ENCODE results near the gene FLVCR2.

Gene FLVCR2

DNA sequence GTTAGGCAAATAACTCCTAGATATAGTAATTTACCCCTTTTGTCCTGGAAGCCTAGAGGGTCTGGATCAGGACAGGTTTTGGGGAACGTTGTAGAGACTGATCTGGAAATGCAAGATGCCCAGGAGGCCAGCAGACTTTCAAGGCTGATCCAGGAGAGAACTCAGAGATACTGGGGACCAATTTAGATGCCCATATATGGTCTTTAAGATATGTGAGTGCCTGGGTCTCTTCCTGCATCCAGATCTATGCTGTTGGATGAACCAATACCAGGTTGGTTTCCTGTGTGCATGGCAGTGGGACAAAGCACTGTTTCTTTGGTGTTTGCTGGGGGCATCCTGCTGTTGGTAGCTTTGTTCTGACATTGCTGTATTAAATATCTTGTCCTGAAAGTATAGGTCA lies 76.8 kb downstream of the FLVCR2 start:
- no peak overlapping the region for H3K4me2 ChIP-seq (ENCODE audit: low read length)
- no peak overlapping the region for H3K27ac ChIP-seq (ENCODE audit: low read depth, low read length)
- no peaks in the 10 kb centered on the region for H3F3A ChIP-seq (ENCODE audit: control insufficient read depth, insufficient read depth)
- H3K79me2 ChIP-seq (ENCODE audit: control insufficient read depth, low read length), result peaks cover 29% of the 10 kb centered on the region
- no peaks in the 10 kb centered on the region for H3K27me3 ChIP-seq (ENCODE audit: control insufficient read depth, low read length)
- no peaks in the 10 kb centered on the region for H4K20me1 ChIP-seq (ENCODE audit: control insufficient read depth, insufficient read depth, low read depth, low read length)
- TF ChIP-seq, protein P1, sequence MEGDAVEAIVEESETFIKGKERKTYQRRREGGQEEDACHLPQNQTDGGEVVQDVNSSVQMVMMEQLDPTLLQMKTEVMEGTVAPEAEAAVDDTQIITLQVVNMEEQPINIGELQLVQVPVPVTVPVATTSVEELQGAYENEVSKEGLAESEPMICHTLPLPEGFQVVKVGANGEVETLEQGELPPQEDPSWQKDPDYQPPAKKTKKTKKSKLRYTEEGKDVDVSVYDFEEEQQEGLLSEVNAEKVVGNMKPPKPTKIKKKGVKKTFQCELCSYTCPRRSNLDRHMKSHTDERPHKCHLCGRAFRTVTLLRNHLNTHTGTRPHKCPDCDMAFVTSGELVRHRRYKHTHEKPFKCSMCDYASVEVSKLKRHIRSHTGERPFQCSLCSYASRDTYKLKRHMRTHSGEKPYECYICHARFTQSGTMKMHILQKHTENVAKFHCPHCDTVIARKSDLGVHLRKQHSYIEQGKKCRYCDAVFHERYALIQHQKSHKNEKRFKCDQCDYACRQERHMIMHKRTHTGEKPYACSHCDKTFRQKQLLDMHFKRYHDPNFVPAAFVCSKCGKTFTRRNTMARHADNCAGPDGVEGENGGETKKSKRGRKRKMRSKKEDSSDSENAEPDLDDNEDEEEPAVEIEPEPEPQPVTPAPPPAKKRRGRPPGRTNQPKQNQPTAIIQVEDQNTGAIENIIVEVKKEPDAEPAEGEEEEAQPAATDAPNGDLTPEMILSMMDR (IDR thresholded peaks at IDR 0.05; ENCODE audit: low read depth, low read length, poor library complexity, severe bottlenecking), result no peak
- TF ChIP-seq EZH2phosphoT487 (IDR thresholded peaks at IDR 0.05; ENCODE audit: borderline replicate concordance, low read length), result no peak
- no peak overlapping the region for H3K4me3 ChIP-seq (ENCODE audit: low read length)
- H3K36me3 ChIP-seq (ENCODE audit: control insufficient read depth, low read length), result peaks cover 80% of the 10 kb centered on the region
- H3K9me2 ChIP-seq (replicated peaks; ENCODE audit: control insufficient read depth, low read length), result no peaks in the 10 kb centered on the region
- H3K9me3 ChIP-seq (ENCODE audit: control insufficient read depth, insufficient read depth, low read length), result no peaks in the 10 kb centered on the region
- peaks cover 18% of the 10 kb centered on the region for H3K4me1 ChIP-seq (ENCODE audit: control insufficient read depth, low read length)

DNA sequence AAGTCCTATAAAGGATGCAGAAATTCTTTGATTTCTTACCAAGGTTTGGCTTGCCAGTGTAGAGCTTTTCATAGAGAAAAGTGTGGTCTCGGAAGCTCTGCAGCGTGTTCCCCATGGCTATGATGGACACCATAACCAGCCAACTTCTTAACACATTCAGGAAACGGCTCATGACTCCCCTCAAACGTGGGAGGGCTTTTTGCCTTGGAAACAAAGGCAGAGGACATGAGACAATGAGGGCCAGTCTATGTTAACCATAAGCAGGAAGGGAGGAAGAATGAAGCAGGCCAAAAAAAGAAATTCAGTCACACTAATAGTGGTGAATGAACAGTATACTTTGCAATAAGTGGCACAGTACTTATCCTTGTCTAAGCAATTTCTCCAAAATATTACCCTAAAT lies 78.9 kb downstream of the FLVCR2 start:
- Histone ChIP-seq H3F3A (ENCODE audit: control insufficient read depth, insufficient read depth) (no peaks in the 10 kb centered on the region), H4K20me1 (ENCODE audit: control insufficient read depth, insufficient read depth, low read depth, low read length) (no peaks in the 10 kb centered on the region), H3K9me3 (ENCODE audit: control insufficient read depth, insufficient read depth, low read length) (no peaks in the 10 kb centered on the region), H3K27ac (ENCODE audit: low read depth, low read length) (no peak overlapping the region), H3K36me3 (ENCODE audit: control insufficient read depth, low read length) (peaks cover 66% of the 10 kb centered on the region), H3K79me2 (ENCODE audit: control insufficient read depth, low read length) (peaks cover 43% of the 10 kb centered on the region), H3K9me2 (replicated peaks; ENCODE audit: control insufficient read depth, low read length) (no peaks in the 10 kb centered on the region), H3K4me3 (ENCODE audit: low read length) (no peak overlapping the region), H3K27me3 (ENCODE audit: control insufficient read depth, low read length) (no peaks in the 10 kb centered on the region), H3K4me2 (ENCODE audit: low read length) (no peak overlapping the region), H3K4me1 (ENCODE audit: control insufficient read depth, low read length) (peaks cover 21% of the 10 kb centered on the region)
- TF ChIP-seq, protein P1 (IDR thresholded peaks at IDR 0.05; ENCODE audit: low read depth, low read length, poor library complexity, severe bottlenecking), result no peak
- no peak for TF ChIP-seq EZH2phosphoT487 (IDR thresholded peaks at IDR 0.05; ENCODE audit: borderline replicate concordance, low read length)

DNA sequence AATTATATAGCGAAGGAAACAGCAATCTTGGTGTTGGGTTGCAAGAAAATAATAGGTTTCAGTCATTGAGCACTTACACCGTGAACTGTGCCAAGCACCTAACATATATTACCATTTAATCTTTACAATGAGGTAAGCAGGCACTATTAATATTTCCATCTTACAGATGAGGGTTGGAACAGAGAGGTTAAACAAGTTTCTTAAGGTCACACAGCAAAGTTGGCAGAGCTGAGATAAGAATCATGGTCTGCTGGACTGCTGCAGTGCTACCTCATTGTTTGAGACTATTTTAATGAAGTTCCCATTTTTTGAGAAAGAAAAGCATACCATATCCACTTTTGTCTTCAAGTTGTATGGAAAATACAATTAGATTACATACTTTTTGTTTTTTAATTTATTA lies 80.5 kb downstream of the FLVCR2 start:
- no peak for TF ChIP-seq EZH2phosphoT487 (IDR thresholded peaks at IDR 0.05; ENCODE audit: borderline replicate concordance, low read length)
- TF ChIP-seq, protein P1 (IDR thresholded peaks at IDR 0.05; ENCODE audit: low read depth, low read length, poor library complexity, severe bottlenecking), result no peak
- H3K4me1 ChIP-seq (ENCODE audit: control insufficient read depth, low read length), result peaks cover 21% of the 10 kb centered on the region
- H4K20me1 ChIP-seq (ENCODE audit: control insufficient read depth, insufficient read depth, low read depth, low read length), result no peaks in the 10 kb centered on the region
- peaks cover 49% of the 10 kb centered on the region for H3K79me2 ChIP-seq (ENCODE audit: control insufficient read depth, low read length)
- H3K4me2 ChIP-seq (ENCODE audit: low read length), result peak overlapping the region; percentile 26
- H3K9me2 ChIP-seq (replicated peaks; ENCODE audit: control insufficient read depth, low read length), result no peaks in the 10 kb centered on the region
- no peaks in the 10 kb centered on the region for H3K27me3 ChIP-seq (ENCODE audit: control insufficient read depth, low read length)
- peaks cover 65% of the 10 kb centered on the region for H3K36me3 ChIP-seq (ENCODE audit: control insufficient read depth, low read length)
- H3K4me3 ChIP-seq (ENCODE audit: low read length), result no peak overlapping the region
- no peak overlapping the region for H3K27ac ChIP-seq (ENCODE audit: low read depth, low read length)
- H3K9me3 ChIP-seq (ENCODE audit: control insufficient read depth, insufficient read depth, low read length), result no peaks in the 10 kb centered on the region
- H3F3A ChIP-seq (ENCODE audit: control insufficient read depth, insufficient read depth), result no peaks in the 10 kb centered on the region

All from DOHH2 (cell line).